Measurements from ENCODE around the gene ZNF385B.

ZNF385B gene

DNA sequence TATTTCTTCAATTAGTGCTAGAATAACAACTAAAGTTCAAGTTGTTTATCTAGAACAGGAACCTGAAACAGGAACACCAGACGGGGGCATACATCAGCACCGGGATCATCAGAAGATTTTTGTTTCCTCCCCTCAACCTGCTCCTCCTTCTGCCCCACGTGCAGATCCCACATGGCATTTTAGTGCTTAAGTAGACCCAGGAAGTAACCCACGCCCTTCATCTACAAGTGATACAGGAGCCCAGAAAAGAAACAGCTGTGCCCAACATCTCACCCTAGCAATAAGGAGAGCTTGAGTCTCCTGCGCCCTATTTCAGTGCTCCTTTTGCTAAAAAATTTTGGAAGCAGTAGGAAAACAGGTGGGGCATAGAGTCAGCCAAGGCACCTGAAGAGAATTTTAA, 5.2 kb downstream of the ZNF385B start:
- no peak for DNase-seq (ENCODE audit: low read depth, low spot score)

DNA sequence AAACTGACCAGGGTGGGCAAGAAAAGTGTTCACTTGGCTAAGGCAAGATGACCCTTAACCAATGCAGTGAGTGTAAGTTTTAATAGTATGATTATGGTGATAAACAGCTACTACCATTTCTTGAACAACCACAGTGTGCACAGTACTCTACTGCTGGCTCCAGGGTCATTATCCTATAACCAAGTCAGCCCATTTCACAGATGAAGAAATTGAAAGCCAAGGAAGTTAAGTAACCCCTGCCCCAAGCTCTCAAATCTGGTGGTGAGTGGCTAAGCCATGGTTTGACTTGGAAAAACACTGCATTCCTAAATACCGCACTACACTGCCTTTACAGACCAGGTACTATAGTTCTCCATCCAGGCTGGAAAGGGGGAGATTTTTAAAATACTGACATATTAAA, 5.7 kb downstream of the ZNF385B start:
- DNase-seq (ENCODE audit: low read depth, low spot score): no peak

- no peak for DNase-seq (ENCODE audit: low read depth, low spot score)
Observed at GRCh38 chr2:179854891-179855290, 6.5 kb downstream of the ZNF385B start.

DNA sequence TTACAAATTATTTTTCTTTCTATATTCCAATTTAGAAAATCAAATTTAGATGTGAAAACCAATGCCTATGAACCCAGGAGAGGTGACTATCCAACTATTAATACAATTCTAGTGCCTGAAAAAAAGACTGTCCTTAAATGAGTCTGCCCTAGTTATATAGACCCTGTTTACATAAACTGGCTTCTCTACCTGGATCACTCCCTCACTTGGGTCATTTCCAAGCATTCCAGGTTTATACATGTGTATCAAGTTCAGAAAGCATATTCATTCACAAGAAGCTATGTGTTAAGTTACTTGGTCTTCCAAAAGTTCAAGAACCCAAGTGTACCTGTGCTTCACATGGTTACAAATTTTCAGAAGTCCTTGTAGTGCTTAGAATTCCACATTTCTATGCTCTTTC, 8.3 kb downstream of the ZNF385B start:
- no peak for DNase-seq (ENCODE audit: low read depth, low spot score)

DNA sequence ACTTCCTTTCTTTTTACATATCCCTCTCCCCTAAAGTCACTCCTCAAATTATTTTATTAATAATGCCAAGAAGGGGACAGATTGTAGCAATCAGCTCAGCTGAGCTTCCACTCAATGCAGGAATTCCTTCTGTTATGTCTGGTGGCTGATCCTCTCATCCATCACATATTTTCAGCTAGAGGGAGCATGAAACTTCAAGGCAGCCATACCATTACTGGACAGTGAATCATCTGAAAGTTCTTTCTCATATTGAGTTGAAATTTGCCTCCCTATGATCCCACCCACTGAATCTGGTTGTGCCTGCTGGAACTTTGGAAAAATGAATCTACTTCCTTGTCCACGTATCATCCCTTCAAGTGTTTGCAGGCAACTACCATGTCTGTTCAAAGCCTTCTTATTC, 11.2 kb downstream of the ZNF385B start:
- DNase-seq (ENCODE audit: low read depth, low spot score): no peak

GRCh38 chr2:179849719-179850118, 11.7 kb downstream of the ZNF385B start:
- DNase-seq (ENCODE audit: low read depth, low spot score): no peak

DNA sequence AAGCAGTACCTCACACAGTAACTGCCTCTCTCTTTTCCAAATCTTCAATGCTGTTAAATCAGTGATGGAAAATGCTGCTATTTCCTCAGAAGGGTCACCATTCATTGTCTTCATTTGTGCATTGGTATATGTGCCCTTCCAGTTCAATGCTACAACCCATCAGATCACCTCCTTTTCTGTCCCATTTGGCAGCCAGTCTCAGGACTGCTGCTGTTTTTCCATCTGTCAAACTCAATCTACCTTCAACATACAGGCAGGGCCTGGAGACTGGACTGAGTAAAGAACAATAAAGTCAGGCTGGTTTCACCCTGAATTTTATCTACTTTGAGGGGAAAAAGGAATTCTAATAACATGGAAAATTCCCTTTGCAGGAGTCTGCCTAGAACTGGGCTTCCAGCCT, 17.9 kb downstream of the ZNF385B start:
- DNase-seq (ENCODE audit: low read depth, low spot score): no peak

DNA sequence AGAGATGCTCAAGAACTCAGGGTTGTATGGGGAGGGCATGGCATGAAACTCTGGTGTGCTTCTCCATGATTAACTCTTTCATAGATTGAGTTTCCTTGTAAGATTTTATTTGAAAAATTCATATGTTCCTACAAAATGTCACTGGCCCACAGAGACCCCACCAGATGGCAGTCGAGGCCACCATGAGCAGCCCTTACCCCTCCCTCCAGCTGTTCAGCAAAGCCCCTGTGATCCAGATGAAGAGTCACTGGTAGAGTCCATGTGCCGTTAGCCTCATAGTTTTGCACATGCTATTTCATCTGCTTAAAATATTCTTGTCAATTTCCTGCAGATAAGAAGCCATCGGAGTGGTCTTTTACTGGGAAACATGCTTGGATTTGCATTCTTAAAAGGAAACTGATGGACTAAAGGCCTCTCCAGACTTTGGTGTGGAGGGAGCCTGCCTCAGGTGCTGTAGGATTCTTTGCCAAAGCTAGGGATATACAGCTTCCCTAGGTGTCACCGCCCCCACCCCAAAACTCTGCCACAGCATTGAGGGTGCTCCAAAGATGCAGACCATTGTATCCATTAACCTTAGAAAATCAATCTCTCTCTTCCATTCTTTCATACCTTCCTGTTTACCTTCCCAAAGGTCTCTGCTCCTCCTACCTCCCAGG, 18.8 kb downstream of the ZNF385B start:
- no peak for DNase-seq (ENCODE audit: low read depth, low spot score)

- DNase-seq (ENCODE audit: low read depth, low spot score): no peak
Observed at GRCh38 chr2:179840840-179841239, 20.6 kb downstream of the ZNF385B start.

DNA sequence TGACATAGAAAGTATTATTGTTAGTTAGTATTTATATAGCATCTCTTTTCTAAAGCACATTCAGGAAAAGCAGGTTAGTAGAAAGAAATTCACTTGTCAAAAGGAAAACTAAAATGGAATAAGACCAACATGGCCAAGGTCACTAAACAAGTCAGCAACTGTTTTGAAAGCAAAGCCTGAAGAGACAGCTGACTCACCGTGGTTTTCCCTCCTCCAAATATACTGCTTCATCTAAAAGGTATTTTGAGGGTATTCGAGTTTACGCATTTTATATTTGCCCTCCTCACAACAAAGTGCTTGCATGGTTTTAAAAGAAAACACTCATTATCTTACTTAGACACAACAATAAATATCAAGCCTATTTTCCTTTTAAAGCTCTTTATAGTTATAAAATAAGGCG, 24.0 kb downstream of the ZNF385B start:
- DNase-seq (ENCODE audit: low read depth, low spot score): peak; percentile 29

- DNase-seq (ENCODE audit: low read depth, low spot score): no peak
Observed at GRCh38 chr2:179830043-179830787, 31.2 kb downstream of the ZNF385B start.

DNA sequence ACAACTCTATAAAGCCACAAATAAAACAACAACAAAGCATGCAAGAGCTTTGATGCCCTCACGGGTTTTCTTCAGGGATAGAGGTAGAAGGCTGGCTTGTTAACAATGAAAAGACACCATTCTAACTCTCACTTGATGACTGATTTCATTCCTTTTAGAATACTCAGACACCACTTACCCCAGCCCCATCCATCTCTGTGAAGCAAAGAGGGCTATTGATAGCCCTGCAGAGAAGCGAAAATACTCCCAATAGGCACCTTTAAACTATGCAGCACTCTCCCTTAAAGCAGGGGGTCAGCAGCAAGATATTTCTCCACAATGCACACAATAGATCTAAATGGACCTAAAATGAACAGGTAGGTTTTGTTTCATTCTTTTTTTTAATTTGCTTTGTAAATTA, 35.1 kb downstream of the ZNF385B start:
- DNase-seq (ENCODE audit: low read depth, low spot score): no peak

GRCh38 chr2:179825494-179825893, 35.9 kb downstream of the ZNF385B start:
- DNase-seq (ENCODE audit: low read depth, low spot score): no peak

DNA sequence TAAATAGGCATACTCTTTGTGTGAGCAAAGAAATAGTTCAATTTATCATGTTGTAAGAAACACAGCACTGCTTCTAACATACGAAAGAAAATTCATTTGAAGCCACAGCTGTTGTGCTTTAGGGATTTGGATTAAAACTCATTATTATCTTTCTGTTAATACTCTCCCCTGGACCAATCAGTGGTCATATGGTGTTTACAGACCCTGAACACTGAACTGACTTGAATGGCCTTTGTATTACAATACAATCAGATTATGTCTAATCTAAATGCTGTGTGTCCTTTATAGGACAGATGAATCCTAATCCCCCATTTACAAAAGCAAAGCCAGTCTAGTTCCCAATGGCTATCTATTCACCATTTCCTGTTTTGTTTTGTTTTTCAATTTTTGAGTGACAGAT, 36.5 kb downstream of the ZNF385B start:
- no peak for DNase-seq (ENCODE audit: low read depth, low spot score)

- no peak for DNase-seq (ENCODE audit: low read depth, low spot score)
Observed at GRCh38 chr2:179822540-179822939, 38.9 kb downstream of the ZNF385B start.

DNA sequence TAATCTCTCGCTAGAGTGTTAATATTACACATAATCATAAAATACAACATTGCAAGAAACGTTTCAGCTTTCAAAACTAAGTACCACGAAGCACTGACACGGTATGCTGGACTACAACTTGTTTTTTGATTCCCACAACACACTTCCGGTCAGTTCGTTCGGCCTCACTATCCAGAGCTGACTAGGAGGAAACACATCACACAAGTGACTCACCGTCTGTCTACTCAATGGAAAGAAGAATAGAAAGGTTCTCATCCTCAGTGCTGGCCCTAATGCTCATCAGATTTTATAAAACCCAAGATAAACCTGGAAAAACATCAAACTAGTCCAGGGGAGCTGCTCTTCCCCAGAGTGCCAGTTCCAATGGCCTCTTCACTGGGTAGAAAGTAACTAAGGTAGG, 42.9 kb downstream of the ZNF385B start:
- DNase-seq (ENCODE audit: low read depth, low spot score): no peak

DNA sequence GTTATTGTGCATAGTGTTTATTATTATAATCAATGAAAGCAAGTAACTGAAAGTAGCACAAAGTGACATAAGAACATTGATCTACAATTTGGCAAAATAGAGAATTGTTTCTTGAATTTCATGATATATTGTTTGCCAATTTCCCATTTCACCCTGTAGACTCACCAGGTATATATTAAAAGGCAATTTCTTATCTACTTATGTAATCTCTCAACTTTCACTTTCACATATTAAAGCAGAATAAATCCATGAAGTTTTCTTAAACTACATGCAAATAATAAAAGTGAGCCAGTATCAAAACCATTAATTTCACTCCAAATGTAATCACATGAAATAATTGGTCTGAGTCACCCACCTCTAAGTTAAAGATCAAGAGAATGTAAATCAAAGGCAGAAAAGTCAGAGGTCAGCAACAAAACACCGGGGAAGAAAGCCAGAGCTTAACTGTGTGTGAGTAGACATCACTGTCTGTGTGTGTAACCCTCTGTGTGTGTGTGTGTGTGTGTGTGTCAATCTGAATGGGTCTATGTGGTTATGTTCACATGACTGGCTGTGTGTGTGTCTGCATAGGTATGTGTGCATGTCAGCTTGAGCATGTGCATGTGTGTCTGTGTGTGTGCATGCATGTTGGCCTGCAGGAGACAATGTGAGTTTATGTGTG, 44.1 kb downstream of the ZNF385B start:
- DNase-seq (ENCODE audit: low read depth, low spot score): no peak

- DNase-seq (ENCODE audit: low read depth, low spot score): no peak
Observed at GRCh38 chr2:179814050-179814449, 47.4 kb downstream of the ZNF385B start.

DNA sequence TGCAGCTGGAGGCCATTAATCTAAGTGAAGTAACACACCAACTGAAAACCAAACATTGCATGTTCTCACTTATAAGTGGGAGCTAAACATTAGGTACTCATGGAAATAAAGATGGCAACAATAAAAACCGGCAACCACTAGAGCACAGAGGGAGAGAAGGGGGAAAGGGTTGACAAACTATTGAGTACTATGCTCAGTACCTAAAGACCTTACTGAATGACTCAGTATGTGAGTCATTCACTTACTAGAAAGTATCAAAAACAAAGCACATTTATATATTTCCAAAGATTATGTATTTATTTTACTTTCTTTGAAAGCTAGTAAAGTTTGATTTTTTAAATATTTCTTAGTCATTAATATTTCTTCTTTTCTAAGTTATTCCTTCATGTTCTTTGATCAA, 48.9 kb downstream of the ZNF385B start:
- no peak for DNase-seq (ENCODE audit: low read depth, low spot score)

DNA sequence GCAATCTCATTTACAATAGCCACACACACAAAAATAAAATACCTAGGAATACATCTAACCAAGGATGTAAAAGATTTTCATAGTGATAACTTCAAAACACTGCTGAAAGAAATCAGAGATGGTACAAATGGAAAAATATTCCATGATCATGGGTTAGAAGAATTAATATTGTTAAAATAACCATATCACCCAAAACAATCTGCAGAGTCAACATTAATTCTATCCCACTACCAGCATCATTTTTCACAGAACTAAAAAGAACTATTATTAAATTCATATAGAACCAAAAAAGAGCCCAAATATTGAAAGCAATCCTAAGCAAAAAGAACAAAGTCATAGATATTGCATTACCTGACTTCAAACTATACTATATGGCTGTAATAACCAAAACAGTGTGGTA, 50.4 kb downstream of the ZNF385B start:
- DNase-seq (ENCODE audit: low read depth, low spot score): no peak

DNA sequence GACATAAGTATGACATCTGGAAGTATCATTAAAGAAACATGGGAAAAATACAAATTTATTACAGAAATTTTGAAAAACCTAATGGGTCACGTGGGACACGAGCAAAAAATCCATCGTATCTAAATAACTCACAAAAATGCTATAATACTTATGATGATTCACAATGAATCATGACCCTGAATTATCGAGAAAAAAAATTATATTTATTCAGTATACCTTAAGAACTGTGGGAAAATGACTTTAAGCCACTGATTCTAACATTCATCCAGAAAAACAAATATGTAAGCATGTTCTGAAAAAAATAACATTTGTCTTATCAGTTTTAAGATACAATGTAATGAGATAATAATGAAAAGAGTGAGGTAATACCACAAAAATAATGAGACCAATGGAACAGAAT, 51.8 kb downstream of the ZNF385B start:
- no peak for DNase-seq (ENCODE audit: low read depth, low spot score)

DNA sequence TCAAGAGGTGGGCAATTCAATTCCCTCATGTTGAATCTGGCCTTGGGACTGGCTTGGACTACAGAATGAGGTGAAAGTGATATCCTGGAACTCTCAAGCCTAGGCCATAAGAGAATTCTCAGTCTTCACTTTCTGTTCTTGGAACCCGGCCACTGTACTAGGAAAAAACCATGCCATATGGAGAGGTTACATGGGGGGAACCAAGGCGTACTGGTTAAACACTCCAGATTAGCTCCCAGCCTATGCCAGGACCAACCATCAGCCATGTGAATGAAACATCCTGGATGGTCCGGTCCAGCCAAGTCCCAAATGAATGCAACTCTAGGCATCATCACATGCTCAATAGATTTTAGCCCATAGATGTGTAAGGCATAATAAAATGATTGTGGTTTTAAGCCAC, 56.4 kb downstream of the ZNF385B start:
- DNase-seq (ENCODE audit: low read depth, low spot score): no peak

GRCh38 chr2:179804206-179804605, 57.2 kb downstream of the ZNF385B start:
- no peak for DNase-seq (ENCODE audit: low read depth, low spot score)

Measured in smooth muscle cell of the brain vasculature (primary cell).